ENCODE measurements around the gene BCL2L15.

The BCL2L15 gene

GRCh38 chr1:113872219-113872935 lies 15.0 kb downstream of the BCL2L15 start:
- DNase-seq (ENCODE audit: low read depth) = peak; percentile 53
- TF ChIP-seq CTCF (conservative IDR thresholded peaks at IDR 0.05; ENCODE audit: low read length) = no peak

GRCh38 chr1:113871597-113872113 lies 15.7 kb downstream of the BCL2L15 start, which contains the start of gene PTPN22:
Gene PTPN22 (minus strand): TSS chr1:113871712.
- H3K4me3 ChIP-seq (ENCODE audit: low read length) = no peak within 1 kb of the TSS
- no peak for TF ChIP-seq CTCF (conservative IDR thresholded peaks at IDR 0.05; ENCODE audit: low read length)
- DNase-seq (ENCODE audit: low read depth) = peak; percentile 73

More at GRCh38 chr1:113872219-113872935, 15.0 kb downstream of the BCL2L15 start:
- H3K4me3 ChIP-seq (ENCODE audit: low read length) = no peak overlapping the region

DNA sequence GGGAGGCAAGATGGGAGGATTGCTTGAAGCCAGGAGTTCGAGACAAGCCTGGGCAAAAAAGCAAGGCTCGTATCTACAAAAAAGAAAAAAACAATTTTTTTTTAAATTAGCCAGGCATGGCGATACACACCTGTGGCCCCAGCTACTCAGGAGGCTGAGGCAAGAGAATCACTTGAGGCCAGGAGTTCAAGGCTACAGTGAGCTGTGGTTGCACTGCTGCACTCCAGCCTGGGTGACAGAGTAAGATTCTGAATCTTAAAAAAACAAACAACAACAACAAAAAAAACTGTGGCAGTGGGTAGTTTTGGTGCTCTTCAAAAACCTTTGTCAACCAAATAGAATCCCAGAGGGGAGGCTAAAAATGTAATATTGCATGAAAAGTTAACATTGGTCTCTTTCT lies 16.6 kb downstream of the BCL2L15 start:
- no peak for DNase-seq (ENCODE audit: low read depth)
- H3K4me3 ChIP-seq (ENCODE audit: low read length) = no peak overlapping the region

GRCh38 chr1:113868387-113869083 lies 18.8 kb downstream of the BCL2L15 start:
- peak; percentile 29 for DNase-seq (ENCODE audit: low read depth)
- no peak overlapping the region for H3K4me3 ChIP-seq (ENCODE audit: low read length)
- no peak for TF ChIP-seq CTCF (conservative IDR thresholded peaks at IDR 0.05; ENCODE audit: low read length)

More for the DNA sequence above, 16.6 kb downstream of the BCL2L15 start:
- no peak for TF ChIP-seq CTCF (conservative IDR thresholded peaks at IDR 0.05; ENCODE audit: low read length)

GRCh38 chr1:113861641-113862040 lies 25.7 kb downstream of the BCL2L15 start:
- H3K4me3 ChIP-seq (ENCODE audit: low read length) = no peak overlapping the region
- DNase-seq (ENCODE audit: low read depth) = no peak

GRCh38 chr1:113860891-113861290 lies 26.5 kb downstream of the BCL2L15 start:
- peak; percentile 77 for DNase-seq (ENCODE audit: low read depth)
- no peak for TF ChIP-seq CTCF (conservative IDR thresholded peaks at IDR 0.05; ENCODE audit: low read length)
- H3K4me3 ChIP-seq (ENCODE audit: low read length) = no peak overlapping the region

More at GRCh38 chr1:113861641-113862040, 25.7 kb downstream of the BCL2L15 start:
- no peak for TF ChIP-seq CTCF (conservative IDR thresholded peaks at IDR 0.05; ENCODE audit: low read length)

All from AG10803 (cell line).